ENCODE results near the gene SCYL2.

Gene SCYL2

DNA sequence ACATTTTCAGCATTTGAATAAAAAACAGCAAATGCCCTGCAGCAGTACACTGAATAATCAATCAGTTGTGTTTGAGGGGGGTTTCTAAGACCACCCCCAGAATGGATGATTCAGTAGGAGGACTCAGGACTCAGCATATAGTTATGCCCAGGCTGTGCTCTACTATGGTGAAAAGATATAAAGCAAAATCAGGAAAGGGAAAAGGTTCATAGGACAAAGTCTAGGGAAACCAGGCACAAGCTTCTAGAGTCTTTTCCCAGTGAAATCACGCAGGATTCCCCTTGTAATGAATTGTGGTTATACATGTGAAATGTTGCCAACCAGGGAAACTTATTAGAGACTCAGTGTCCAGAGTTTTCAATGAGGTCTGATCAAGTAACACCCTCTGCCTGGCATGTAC, 64.9 kb downstream of the SCYL2 start:
- Histone ChIP-seq H4K20me1 (ENCODE audit: insufficient read depth) (no peaks in the 10 kb centered on the region), H3K4me2 (no peak overlapping the region), H3K36me3 (ENCODE audit: insufficient read depth) (no peaks in the 10 kb centered on the region), H3K27ac (no peak overlapping the region), H3K9ac (no peak overlapping the region), H3K79me2 (ENCODE audit: insufficient read depth, low read depth) (no peaks in the 10 kb centered on the region), H3K4me1 (ENCODE audit: low read depth, poor library complexity, severe bottlenecking) (peaks cover 40% of the 10 kb centered on the region), H2AFZ (ENCODE audit: low read depth) (no peak overlapping the region), H3K4me3 (IDR thresholded peaks at IDR 0.05; ENCODE audit: insufficient read depth, low read depth, low read length) (no peak overlapping the region), H3K27me3 (ENCODE audit: insufficient read depth, low read depth) (no peaks in the 10 kb centered on the region)
- TF ChIP-seq, protein P1, sequence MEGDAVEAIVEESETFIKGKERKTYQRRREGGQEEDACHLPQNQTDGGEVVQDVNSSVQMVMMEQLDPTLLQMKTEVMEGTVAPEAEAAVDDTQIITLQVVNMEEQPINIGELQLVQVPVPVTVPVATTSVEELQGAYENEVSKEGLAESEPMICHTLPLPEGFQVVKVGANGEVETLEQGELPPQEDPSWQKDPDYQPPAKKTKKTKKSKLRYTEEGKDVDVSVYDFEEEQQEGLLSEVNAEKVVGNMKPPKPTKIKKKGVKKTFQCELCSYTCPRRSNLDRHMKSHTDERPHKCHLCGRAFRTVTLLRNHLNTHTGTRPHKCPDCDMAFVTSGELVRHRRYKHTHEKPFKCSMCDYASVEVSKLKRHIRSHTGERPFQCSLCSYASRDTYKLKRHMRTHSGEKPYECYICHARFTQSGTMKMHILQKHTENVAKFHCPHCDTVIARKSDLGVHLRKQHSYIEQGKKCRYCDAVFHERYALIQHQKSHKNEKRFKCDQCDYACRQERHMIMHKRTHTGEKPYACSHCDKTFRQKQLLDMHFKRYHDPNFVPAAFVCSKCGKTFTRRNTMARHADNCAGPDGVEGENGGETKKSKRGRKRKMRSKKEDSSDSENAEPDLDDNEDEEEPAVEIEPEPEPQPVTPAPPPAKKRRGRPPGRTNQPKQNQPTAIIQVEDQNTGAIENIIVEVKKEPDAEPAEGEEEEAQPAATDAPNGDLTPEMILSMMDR (conservative IDR thresholded peaks at IDR 0.05; ENCODE audit: low read depth, low read length): no peak

DNA sequence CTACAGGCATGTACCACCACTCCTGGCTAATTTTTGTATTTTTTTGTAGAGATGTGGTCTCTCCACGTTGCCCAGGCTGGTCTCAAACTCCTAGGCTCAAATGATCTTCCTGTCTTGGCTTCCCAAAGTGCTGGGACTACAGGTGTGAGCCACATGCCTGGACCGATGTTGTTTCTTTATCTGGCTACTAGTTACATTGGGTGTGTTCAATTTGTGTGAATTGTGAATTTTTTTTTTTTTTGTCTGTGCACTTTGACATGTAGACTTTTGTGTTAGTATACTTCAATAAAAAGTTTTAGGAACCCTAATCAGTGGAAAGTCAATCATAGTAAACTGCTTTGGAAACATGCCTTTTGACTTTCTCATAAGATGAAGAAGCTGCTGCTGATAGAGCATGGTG, 65.9 kb downstream of the SCYL2 start:
- Histone ChIP-seq H3K79me2 (ENCODE audit: insufficient read depth, low read depth) (no peaks in the 10 kb centered on the region), H3K27me3 (ENCODE audit: insufficient read depth, low read depth) (no peaks in the 10 kb centered on the region), H3K4me1 (ENCODE audit: low read depth, poor library complexity, severe bottlenecking) (peaks cover 33% of the 10 kb centered on the region), H3K4me2 (no peak overlapping the region), H4K20me1 (ENCODE audit: insufficient read depth) (no peaks in the 10 kb centered on the region), H3K27ac (no peak overlapping the region), H3K36me3 (ENCODE audit: insufficient read depth) (no peaks in the 10 kb centered on the region), H3K4me3 (IDR thresholded peaks at IDR 0.05; ENCODE audit: insufficient read depth, low read depth, low read length) (no peak overlapping the region), H3K9ac (no peak overlapping the region), H2AFZ (ENCODE audit: low read depth) (no peak overlapping the region)
- TF ChIP-seq, protein P1 (conservative IDR thresholded peaks at IDR 0.05; ENCODE audit: low read depth, low read length): no peak

DNA sequence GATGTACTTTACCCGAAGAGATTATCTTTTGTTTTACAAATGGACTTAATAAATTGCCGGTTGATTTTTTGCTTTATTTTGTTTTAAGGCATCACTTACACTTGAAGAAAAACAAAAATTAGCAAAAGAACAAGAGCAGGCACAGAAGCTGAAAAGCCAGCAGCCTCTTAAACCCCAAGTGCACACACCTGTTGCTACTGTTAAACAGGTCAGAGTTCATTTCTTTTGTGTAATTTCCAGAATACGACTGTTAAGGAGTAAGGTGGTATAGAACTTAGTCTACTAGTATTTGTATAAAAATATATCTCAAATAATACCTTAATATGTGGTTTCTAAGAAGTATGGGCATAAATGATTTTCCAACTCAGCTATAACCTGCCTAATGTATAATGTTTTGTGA, 70.3 kb downstream of the SCYL2 start:
- no peak overlapping the region for H2AFZ ChIP-seq (ENCODE audit: low read depth)
- H3K4me2 ChIP-seq: no peak overlapping the region
- TF ChIP-seq, protein P1 (conservative IDR thresholded peaks at IDR 0.05; ENCODE audit: low read depth, low read length): no peak
- no peaks in the 10 kb centered on the region for H4K20me1 ChIP-seq (ENCODE audit: insufficient read depth)
- H3K4me3 ChIP-seq (IDR thresholded peaks at IDR 0.05; ENCODE audit: insufficient read depth, low read depth, low read length): no peak overlapping the region
- no peaks in the 10 kb centered on the region for H3K79me2 ChIP-seq (ENCODE audit: insufficient read depth, low read depth)
- no peaks in the 10 kb centered on the region for H3K36me3 ChIP-seq (ENCODE audit: insufficient read depth)
- H3K27ac ChIP-seq: no peak overlapping the region
- H3K27me3 ChIP-seq (ENCODE audit: insufficient read depth, low read depth): no peaks in the 10 kb centered on the region
- no peaks in the 10 kb centered on the region for H3K4me1 ChIP-seq (ENCODE audit: low read depth, poor library complexity, severe bottlenecking)
- no peak overlapping the region for H3K9ac ChIP-seq

DNA sequence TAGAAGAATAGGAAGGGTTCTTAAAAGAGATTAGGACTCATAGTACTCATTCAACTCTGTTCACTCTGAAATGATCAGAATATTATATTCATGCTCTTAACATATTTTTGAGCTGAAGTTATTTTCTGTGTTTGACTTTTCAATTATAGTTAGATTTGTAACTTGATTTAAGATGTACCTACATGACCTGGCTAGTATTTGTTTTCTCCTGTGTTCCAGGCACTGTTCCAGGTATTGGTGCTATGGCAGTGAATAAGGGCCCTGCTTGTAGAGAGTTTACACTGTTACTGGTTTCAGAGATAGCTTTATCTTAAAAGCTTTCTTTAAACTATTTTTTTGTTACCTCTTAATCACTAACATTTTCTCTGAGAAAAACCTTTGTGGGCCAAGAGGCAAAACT, 70.8 kb downstream of the SCYL2 start:
- no peak overlapping the region for H3K4me2 ChIP-seq
- no peaks in the 10 kb centered on the region for H3K4me1 ChIP-seq (ENCODE audit: low read depth, poor library complexity, severe bottlenecking)
- H3K79me2 ChIP-seq (ENCODE audit: insufficient read depth, low read depth): no peaks in the 10 kb centered on the region
- TF ChIP-seq, protein P1 (conservative IDR thresholded peaks at IDR 0.05; ENCODE audit: low read depth, low read length): no peak
- no peaks in the 10 kb centered on the region for H3K36me3 ChIP-seq (ENCODE audit: insufficient read depth)
- no peaks in the 10 kb centered on the region for H4K20me1 ChIP-seq (ENCODE audit: insufficient read depth)
- H3K27ac ChIP-seq: no peak overlapping the region
- no peak overlapping the region for H3K4me3 ChIP-seq (IDR thresholded peaks at IDR 0.05; ENCODE audit: insufficient read depth, low read depth, low read length)
- no peaks in the 10 kb centered on the region for H3K27me3 ChIP-seq (ENCODE audit: insufficient read depth, low read depth)
- no peak overlapping the region for H2AFZ ChIP-seq (ENCODE audit: low read depth)
- no peak overlapping the region for H3K9ac ChIP-seq

All from KMS-11 (cell line).